Breast epithelium (tissue), 4 donors: ENCODE measurements around the gene NFIX. TPM values are rescaled to one million over a fixed set of nuclear protein-coding genes. Genes with fewer than 3 reads are reported as not detected.

Experiments used
- DNase-seq, 2 donors: peaks; one replicate each; pipeline ENCODE4 v3.0.0-alpha.2; 2019; ENCODE audit warnings: low spot score in 2 of 2
- H3K27ac ChIP-seq, 2 donors: fragments of 200-600 bp; sonication (generic) in 1 of 2; one replicate each; pipeline ENCODE4 v1.5.1; 2016 to 2019; ENCODE audit warnings: mild to moderate bottlenecking in 1 of 2
- H3K27me3 ChIP-seq, 2 donors: fragments of 200-600 bp; sonication (generic) in 1 of 2; one replicate each; pipeline versions ENCODE4 v1.5.1 to v1.6.0; 2017 to 2019; ENCODE audit warnings: control low read depth in 1 of 2, mild to moderate bottlenecking in 1 of 2
- H3K36me3 ChIP-seq: fragments of 200-600 bp; one replicate; pipeline ENCODE4 v1.5.1; 2019
- H3K4me1 ChIP-seq, 2 donors: fragments of 200-600 bp; sonication (generic); one replicate each; pipeline ENCODE4 v1.5.1; 2016 to 2019; ENCODE audit warnings: control low read depth in 1 of 2
- H3K4me3 ChIP-seq, 3 donors: fragments of 200-600 bp; sonication (generic); 1 replicate in 2 of 3; 2 replicates in 1 of 3; pipeline ENCODE4 v1.5.1; 2016 to 2019; ENCODE audit warnings: mild to moderate bottlenecking in 3 of 3, moderate library complexity in 2 of 3
- H3K9me3 ChIP-seq, 2 donors: fragments of 200-600 bp; sonication (generic) in 1 of 2; one replicate each; pipeline ENCODE4 v1.5.1; 2016 to 2019; ENCODE audit warnings: control low read depth in 1 of 2
- CTCF ChIP-seq, 3 donors: fragments of 450-650 bp; IDR thresholded peaks; one replicate each; pipeline ENCODE4 v1.5.1; 2016 to 2017; ENCODE audit warnings: antibody characterized with exemption in 3 of 3, mild to moderate bottlenecking in 3 of 3, moderate library complexity in 3 of 3
- POLR2A ChIP-seq: fragments of 450-650 bp; IDR thresholded peaks from one replicate; pipeline ENCODE4 v1.6.1; 2016; ENCODE audit warnings: antibody characterized with exemption, mild to moderate bottlenecking, moderate library complexity
- POLR2AphosphoS5 ChIP-seq, 3 donors: sonication (generic); formaldehyde crosslinking; IDR thresholded peaks; one replicate each; pipeline ENCODE4 v1.6.1; 2017; ENCODE audit warnings: antibody characterized with exemption in 3 of 3
- intact Hi-C: fragments of 100-400 bp; cut with DNase I; formaldehyde crosslinking; loops from one replicate; pipeline ENCODE4 v1.15.1; 2023; ENCODE audit warnings: low total_unique reads
- total RNA-seq, 3 donors: library from RNA; depleted of rRNA; stranded (reverse); fragments of >200 nt; gene quantifications; one replicate each; pipeline ENCODE4 v1.1.0, GENCODE V29; 2016

NFIX gene
- total RNA-seq, 3 donors from 2014 or later, result 43.6 to 53.9 (median 52.8) TPM

DNA sequence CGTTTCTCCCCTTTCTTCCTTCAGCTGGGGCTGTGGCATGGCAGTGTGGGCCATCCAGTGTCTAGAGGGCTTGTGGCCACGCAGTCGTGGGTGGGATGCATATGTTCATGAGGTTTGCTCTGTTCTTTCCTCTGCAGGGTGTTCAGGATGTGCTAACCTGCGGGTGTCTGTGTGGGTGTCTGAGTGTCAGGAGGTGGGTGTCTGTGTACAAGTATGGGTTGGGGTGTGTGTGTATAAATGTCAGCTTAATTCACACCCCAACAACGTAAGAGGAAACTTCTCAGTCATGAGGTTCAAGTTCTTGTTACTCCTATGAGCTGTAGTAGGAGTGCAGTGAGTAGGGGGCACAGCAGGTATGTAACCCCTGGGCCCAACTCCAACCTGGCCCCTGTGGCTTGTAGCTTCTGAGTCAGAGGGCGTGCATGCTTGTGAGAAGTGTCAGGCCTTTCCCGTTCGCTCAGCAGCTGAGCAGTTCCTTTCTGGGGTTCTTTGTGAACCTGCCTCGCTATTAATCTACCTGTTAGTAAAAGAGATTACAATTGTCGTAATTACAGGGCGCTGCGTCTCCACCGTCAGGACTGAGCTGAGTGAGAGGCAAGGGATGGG is 49.1 kb downstream of the NFIX start:
- Histone ChIP-seq H3K9me3 (no peaks in the 10 kb centered on the region), H3K4me1 (peaks cover 9 to 37% of the 10 kb centered on the region in 2 donors), H3K27ac (peak overlapping the region; percentile 67 to 87), H3K27me3 (no peaks in the 10 kb centered on the region), H3K36me3 (no peaks in the 10 kb centered on the region), H3K4me3 (peak overlapping the region in 1 of 3 donors; percentile 33)
- DNase-seq, result no peak
- intact Hi-C loops, result no loop called here
- no peak for TF ChIP-seq POLR2AphosphoS5 (IDR thresholded peaks at IDR 0.05)
- no peak for TF ChIP-seq CTCF (IDR thresholded peaks at IDR 0.05)
- TF ChIP-seq POLR2A, result no peak

GRCh38 chr19:13045812-13046211 is 50.5 kb downstream of the NFIX start:
- Histone ChIP-seq H3K27me3 (no peaks in the 10 kb centered on the region), H3K4me3 (no peak overlapping the region), H3K9me3 (no peaks in the 10 kb centered on the region), H3K4me1 (peaks cover 6 to 30% of the 10 kb centered on the region in 2 donors), H3K27ac (peak overlapping the region; percentile 43 to 87), H3K36me3 (no peaks in the 10 kb centered on the region)
- intact Hi-C loops, result no loop called here
- no peak for TF ChIP-seq POLR2A
- no peak for TF ChIP-seq CTCF (IDR thresholded peaks at IDR 0.05)
- no peak for TF ChIP-seq POLR2AphosphoS5 (IDR thresholded peaks at IDR 0.05)
- DNase-seq, result no peak

- DNase-seq, result no peak
- Histone ChIP-seq H3K4me1 (peaks cover 17 to 41% of the 10 kb centered on the region in 2 donors), H3K36me3 (no peaks in the 10 kb centered on the region), H3K4me3 (no peak overlapping the region), H3K27ac (peak overlapping the region; percentile 65), H3K27me3 (no peaks in the 10 kb centered on the region), H3K9me3 (no peaks in the 10 kb centered on the region)
- TF ChIP-seq POLR2A, result no peak
- TF ChIP-seq CTCF (IDR thresholded peaks at IDR 0.05), result no peak
- no peak for TF ChIP-seq POLR2AphosphoS5 (IDR thresholded peaks at IDR 0.05)
- intact Hi-C loops, result no loop called here
These were observed 52.1 kb downstream of the NFIX start for GRCh38 chr19:13047374-13047773.

DNA sequence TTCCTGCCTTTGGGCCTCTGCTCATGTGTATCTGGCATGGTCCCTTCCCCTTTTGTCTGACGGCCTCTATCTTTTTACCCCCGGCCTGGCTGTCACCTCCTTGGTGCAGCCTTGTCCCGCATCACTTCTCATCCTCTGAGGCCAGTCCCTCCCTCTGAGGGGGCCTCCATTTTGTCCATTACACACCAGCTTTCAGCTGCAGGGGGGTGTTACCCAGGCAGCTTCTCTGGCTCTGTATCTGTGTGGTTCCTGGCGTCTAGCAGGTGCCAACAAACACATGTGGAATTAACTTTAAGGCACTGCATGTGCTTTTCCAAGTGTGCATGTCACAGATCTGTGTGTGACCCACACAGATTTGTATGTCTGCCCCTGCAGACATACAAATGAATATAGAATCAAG is 55.0 kb downstream of the NFIX start:
- DNase-seq, result no peak
- intact Hi-C loops, result no loop called here
- no peaks in the 10 kb centered on the region for H3K36me3 ChIP-seq
- no peak overlapping the region for H3K4me3 ChIP-seq
- H3K27me3 ChIP-seq, result no peaks in the 10 kb centered on the region
- peaks cover 42 to 49% of the 10 kb centered on the region in 2 donors for H3K4me1 ChIP-seq
- no peak for TF ChIP-seq POLR2A
- no peak for TF ChIP-seq CTCF (IDR thresholded peaks at IDR 0.05)
- no peak for TF ChIP-seq POLR2AphosphoS5 (IDR thresholded peaks at IDR 0.05)
- no peaks in the 10 kb centered on the region for H3K9me3 ChIP-seq
- H3K27ac ChIP-seq, result peak overlapping the region; percentile 93 to 100

DNA sequence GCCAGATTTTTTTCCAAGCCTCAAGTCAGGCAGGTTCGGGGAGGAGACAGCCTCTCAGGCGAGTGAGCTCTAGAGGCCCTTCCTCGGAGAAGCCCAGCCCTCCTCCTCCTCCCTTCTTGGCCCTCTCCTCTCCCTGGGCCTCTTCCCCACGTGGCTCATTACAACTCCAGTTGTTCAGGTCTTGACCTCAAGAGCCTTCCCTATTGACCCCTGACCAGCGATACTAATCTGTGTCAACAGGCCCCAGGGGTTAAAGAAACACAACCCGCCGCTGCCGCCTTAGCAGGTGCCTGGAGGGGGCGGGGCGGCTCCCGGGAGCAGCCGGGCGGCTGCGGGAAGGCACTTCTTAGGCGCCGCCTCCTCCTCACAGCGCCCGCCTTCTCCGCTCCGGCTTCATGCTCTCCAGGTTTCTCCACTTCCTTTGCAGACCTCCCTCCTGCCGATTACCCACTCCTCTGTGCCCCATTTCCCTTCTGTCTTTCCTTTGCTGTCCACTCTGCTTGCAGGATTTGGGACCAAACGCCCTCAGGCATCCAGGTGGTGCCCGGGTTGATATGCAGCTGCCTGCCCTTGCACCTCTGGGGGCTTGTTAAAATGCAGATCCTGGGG is 56.4 kb downstream of the NFIX start:
- Histone ChIP-seq H3K4me1 (peaks cover 53 to 55% of the 10 kb centered on the region in 2 donors), H3K36me3 (no peaks in the 10 kb centered on the region), H3K27me3 (no peaks in the 10 kb centered on the region), H3K9me3 (no peaks in the 10 kb centered on the region), H3K4me3 (peak overlapping the region in 2 of 3 donors; percentile 21 to 50), H3K27ac (peak overlapping the region; percentile 93 to 100)
- TF ChIP-seq CTCF (IDR thresholded peaks at IDR 0.05) (peak in 1 of 3 donors; percentile 23), POLR2A (no peak)
- intact Hi-C loops, result no loop called here
- DNase-seq, result peak; percentile 67 to 80
